Measurements from ENCODE around the gene MAP6D1.
"Not testable (repeated sequence)": the region's sequence is repeated elsewhere in the genome, so short reads cannot be mapped to it uniquely, and the experiment has no call there.

The MAP6D1 gene

DNA sequence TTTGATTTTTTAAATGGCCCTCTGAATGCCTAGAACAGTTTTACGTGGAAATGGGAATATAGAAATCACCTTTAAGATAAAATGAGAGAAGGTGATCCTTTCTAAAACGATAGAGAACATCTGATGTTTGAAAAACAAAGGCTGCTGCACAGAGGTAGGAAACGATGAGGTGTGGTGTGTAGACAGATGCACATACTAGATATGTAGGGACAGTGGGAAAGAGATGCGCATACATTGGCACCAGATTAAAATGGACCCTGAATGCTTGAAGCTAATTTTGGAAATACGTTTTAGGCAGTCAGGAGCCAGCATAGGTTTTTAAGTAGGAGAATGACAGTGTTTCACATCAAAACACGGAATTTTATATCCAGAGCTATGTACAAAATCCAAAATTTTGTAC, 29.0 kb downstream of the MAP6D1 start:
- DNase-seq = no peak

DNA sequence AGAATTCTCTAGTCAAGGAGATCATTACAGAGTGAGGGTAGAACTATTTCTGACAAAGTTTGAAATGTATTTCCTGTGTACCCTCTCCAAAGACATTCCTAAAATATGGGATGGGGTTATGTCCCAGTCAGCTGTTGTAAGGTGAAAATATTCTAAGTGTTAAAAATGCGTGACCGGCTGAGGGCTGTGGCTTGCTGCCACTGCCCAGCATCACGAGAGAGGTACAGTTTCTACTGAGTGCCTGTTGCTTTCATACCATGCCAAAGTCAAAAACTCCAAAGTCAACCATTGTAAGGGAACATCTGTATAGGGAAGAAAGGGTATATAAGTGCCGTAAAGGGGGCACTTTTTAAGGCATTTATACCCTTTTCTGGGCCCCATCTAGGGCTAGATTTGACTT, 30.9 kb downstream of the MAP6D1 start:
- no peak for DNase-seq

DNA sequence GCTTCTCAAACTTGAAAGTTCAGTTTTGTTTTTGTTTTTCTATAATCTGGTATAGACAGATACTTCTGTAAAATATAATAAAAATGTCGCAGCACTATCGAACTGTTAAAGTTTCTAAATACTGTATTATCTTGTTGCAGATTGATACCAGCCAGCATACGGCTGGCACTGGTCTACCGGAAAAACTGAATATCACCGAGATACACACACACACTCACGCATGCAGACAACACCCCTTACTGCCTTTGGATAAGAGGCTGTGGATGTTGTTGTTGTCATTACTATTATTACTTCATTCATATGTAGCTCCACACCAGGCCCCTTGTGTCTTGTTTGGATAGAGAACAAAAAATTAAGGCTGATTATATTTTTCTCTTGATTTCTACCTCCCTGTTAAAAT, 32.4 kb downstream of the MAP6D1 start:
- DNase-seq = no peak

DNA sequence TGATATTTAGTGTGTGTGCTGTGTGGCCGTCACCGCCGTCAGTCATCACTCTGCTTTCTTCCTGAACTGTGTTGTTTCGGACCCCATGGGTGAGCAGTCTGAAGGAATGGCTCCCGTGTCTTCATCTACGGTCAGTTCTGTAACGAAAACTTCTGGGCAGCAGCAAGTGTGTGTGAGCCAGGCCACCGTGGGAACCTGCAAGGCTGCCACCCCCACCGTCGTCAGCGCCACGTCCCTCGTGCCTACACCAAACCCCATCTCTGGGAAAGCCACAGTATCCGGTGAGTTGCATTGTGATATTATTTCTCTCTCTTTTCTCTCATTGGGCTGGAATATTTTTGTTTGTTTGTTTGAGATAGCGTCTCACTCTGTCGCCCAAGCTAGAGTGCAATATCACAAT, 34.7 kb downstream of the MAP6D1 start:
- DNase-seq = no peak

DNA sequence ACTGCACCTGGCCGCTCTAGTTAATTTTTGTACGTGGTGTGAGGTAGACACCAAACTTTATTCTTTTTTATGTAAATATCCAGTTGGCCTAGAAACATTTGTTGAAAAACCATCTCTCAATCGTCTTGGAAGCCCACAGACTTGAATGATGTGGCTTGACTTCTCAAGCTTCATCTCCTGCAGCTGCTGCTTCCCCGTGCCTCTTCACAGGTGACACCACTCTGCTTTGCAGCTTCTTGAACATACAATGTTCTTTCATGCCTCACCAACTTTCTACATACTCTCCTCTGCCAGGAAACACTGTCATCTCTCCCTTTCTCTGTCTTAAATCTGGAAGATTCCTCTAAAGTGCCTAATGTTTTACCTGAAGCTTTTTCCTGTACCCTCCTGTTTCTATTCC, 35.6 kb downstream of the MAP6D1 start:
- DNase-seq = no peak

DNA sequence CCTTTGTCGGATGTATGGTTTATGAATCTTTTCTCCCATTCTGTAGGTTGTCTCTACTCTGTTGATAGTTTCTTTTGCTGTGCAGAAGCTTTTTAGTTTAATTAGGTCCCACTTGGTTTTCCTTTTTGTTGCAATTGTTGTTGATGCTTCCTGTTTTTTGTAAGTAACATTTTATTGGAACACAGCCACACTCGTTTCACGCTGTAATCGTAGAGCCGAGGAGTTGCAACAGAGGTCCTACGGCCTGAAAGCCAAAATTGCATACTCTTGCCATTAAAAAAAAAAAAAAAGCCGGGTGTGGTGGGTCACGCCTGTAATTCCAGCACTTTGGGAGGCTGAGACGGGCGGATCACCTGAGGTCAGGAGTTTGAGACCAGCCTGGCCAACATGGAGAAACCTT, 40.9 kb downstream of the MAP6D1 start:
- not testable (repeated sequence) for DNase-seq

DNA sequence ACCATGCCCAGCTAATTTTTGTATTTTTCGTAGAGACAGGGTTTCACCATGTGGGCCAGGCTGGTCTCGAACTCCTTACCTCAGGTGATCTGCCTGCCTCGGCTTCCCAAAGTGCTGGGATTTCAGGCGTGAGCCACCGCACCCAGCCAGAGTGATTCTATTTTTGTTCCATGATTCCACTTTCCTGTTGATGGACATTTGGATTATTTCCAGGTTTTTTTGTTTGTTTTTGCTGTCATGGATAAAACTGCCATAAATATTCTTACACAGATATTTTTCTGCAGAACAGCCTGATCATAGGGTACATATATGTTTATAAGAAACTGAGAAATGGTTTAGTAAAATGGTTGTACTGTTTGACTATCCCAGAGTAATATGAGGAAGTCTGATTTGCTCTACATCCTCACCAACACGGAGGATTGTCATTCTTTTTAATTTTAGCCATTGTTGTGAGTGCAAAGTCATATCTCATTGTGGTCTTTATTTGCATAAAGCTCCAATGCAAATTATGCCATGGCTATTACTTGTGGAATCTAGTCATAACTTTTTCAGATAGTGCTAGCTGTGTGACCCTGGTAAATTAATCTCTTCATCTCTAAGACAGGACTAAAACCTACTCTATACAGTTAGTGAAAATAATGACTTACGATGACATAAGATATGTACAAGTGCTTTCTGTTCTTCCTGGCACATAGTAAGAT, 42.7 kb downstream of the MAP6D1 start:
- no peak for DNase-seq

DNA sequence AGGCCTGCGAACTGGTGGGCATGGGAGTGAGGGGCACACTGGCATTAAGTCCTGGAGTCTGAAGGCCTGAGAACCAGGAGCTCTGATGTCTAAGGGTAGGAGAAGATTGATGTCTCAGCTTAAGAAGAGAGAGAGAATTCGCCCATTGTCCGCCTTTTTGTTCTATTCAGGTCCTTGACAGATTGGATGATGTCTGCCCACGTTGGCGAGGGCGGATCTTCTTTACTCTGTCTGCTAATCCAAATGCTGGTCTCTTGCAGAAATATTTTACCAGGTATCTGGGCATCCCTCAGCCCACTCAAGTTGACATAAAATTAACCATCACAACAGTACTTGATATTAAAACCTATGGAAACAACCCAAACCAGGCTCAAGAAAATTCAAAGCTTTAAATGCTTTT, 44.1 kb downstream of the MAP6D1 start:
- no peak for DNase-seq

DNA sequence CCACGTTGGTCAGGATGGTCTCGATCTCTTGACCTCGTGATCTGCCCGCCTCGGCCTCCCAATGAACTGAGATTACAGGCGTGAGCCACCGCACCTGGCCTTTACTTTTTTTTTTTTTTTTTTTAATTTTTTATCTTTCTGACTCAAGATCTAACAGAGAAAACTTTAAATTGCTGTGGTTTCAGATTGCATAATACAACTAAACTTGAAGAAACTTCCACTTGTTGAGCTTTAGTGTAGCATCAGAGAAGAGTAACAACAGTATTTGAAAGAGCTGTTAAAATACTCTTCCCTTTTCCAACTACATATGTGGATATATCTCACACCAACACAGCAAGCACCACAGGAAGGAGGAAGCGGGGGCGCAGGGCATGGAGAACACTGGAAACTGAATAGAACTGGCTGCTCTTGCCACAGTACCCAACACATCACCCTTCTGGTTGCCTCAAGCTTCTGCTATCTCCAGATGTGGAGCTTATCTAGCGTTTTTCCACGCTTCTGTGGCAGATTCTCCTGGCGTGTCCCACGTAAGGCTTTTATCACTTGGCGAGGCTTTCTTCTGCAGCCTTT, 45.4 kb downstream of the MAP6D1 start:
- no peak for DNase-seq

DNA sequence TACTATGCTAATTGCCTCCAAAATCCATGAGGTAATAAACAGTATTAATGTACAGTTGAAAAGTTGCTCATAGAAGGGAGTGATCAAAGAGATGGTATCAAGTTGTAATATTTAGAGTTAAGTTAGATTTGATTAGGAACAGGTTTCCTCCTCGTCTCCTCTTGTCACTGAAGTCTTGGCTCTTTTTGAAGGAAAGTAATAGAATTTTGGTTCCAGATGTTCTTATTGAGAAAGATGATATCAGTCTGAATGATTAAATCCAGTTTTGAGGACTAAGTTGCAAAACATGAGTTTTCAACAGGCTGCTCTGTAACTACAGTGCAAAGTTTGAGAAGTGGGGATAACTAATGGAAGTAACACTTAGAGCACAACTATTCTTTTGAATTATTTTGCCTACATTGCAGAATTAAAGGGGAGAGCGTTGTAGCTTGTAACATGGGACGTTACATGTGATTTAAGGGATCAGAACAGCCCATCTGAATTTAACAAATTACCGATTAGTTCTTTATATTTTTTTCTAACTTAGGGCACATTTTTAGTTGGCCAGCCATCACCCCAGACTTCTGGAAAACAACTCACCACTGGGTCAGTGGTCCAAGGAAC, 48.3 kb downstream of the MAP6D1 start:
- no peak for DNase-seq

DNA sequence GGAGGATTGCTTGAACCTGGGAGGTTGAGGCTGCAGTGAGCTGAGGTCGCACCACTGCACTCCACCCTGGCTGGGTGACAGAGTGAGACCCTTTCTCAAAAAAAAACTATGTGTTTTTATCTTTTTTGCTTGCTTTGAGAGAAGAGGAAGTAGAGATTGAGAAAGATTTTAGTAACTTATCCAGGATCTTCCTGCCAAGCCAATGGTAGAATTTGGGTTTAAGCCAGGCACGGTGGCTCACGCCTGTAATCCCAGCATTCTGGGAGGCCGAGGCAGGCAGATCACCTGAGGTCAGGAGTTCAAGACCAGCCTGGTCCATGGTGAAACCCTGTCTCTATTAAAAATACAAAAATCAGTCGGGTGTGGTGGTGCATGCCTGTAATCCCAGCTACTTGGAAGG, 48.9 kb downstream of the MAP6D1 start:
- not testable (repeated sequence) for DNase-seq

DNA sequence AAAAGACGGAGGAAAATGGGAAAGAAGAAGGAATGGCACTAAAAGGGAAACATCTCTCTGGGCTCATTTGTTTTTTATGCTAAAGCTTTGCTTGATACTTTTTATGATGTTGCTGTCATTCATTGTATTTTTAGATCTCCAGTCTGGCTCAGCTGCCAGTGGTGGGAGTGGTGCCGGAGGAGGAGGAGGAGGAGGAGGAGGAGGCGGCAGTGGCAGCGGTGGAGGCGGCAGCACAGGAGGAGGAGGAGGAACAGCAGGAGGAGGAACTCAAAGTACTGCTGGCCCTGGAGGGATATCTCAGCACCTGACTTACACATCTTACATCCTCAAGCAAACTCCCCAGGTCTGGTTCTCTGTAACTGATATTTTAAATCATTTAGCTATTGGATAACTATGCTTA, 49.6 kb downstream of the MAP6D1 start:
- no peak for DNase-seq

DNA sequence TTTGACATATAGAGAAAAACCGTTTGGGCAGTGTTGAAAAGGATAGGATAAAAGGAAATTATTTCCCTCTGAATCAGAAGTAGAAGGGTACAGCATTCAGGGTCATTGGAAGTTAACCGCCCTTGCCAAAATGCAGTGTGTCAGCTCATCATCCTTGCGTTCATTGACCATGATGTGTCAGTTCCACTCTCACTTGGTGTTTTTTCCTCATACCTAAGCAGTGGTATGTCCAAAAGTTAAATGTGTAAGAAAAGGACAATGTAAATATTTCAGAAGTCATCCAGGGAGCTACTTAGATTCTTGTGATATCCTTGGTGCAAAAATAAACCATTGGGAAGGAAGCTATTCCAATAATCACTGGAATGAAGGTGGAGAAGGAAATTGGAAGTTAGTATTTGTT, 50.7 kb downstream of the MAP6D1 start:
- DNase-seq = no peak

DNA sequence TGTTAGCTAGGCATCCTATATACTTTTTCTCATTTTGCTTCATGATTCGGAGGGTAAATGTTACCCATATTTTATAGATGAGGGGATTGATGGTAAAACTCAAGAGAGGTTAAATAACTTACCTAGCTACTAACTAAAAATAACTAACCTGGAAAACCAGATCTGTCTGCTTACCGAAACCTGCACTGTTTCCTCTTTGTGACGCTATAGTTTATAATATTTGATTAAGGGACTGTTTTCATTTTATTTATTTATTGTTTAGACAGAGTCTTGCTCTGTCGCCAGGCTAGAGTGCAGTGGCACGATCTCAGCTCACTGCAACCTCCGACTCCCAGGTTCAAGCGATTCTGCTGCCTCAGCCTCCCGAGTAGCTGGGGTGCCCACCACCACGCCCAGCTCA, 55.9 kb downstream of the MAP6D1 start:
- no peak for DNase-seq

DNA sequence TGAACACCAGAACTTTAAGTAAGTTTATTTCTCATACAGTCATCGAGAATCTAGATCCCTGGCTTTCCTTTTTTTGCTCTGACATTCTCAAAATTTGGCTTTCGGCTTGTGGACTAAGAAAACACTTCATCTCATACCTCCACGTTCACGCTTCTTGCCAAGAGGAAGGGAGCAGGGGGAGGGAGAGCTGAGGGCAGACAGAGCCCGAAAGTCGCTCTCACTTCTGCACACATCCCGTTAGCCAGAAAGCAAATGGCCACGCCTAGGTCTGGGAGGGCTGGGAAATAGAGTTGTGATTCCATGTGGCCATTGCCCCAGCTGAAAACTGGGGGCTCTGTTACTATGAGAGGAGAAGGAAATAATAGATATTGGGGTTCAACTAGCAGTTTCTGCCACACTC, 57.3 kb downstream of the MAP6D1 start:
- DNase-seq = no peak

DNA sequence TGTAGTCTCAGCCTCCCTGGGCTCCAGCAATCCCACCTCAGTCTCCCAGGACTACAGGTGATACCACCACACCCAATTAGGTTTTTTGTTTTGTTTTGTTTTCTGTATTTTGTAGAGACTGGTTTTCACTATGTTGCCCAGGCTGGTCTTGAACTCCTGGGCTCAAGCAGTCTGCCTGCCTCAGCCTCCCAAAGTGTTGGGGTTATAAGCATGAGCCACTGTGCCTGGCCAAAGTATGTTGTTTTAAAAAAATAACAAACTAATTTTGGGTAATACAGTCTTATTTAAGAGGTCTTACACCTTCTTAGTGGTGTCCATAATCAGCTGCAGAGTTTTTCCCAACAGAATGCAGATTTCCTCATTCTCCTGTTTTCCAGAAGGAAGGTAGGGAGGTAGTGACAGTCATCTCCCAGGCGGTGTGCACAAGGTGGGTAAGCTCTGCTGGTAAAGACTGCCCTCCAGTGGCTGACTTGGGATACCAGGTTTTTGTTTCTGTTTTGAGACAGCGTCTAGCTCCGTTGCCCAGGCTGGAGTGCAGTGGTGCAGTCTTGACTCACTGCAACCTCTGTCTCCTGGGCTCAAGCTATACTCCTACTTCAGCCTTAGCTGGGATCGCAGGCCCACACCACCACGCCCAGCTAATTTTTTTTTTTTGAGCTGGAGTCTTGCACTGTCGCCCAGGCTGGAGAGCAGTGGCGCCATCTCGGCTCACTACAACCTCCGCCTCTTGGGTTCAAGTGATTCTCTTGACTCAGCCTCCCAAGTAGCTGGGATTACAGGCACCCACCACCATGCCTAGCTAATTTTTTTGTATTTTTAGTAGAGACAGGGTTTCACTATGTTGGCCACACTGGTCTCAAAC, 58.4 kb downstream of the MAP6D1 start:
- peak; percentile 62 for DNase-seq

DNA sequence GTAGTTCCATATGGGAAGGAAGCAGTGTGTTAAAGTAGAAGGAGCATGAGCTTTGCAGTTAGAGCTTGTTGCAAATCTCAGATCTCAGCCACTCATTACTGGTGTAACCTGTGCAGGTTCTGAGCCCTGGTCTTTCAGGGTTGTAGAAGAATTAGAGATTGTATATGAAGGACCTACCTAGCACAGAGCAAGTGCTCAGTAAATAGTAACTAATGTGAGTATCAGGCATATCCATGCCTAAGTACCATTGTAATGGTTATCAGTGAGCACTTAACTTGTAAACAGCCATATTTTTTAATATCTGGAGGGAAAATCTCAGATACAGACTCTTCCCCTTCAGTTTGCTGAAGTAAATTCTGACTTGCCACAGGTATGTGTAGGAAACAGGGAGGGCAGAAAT, 59.3 kb downstream of the MAP6D1 start:
- DNase-seq = no peak

Data from activated gamma-delta T cell treated with Interleukin-2 at 50 U/mL for 16 hours (primary cell).